Stimulated activated naive CD4-positive, alpha-beta T cell (primary cell): ENCODE results near the gene MUC5AC.
"Not testable (repeated sequence)": the region's sequence is repeated elsewhere in the genome, so short reads cannot be mapped to it uniquely, and the experiment has no call there.

Source experiments
- DNase-seq, 6 experiments: peaks; one replicate each; lab custom pipeline; 2025; lab: John Stamatoyannopoulos, UW

Gene MUC5AC

GRCh38 chr11:1208394-1209261, 50.9 kb downstream of the MUC5AC start:
- no peak for DNase-seq

- no peak for DNase-seq
Measured at GRCh38 chr11:1209371-1210057, 51.8 kb downstream of the MUC5AC start.

- no peak for DNase-seq
Measured at GRCh38 chr11:1211838-1212237, 54.1 kb downstream of the MUC5AC start.

GRCh38 chr11:1215826-1216225, 58.1 kb downstream of the MUC5AC start:
- not testable (repeated sequence) for DNase-seq

- DNase-seq: no peak
Measured at GRCh38 chr11:1217151-1217550, 59.4 kb downstream of the MUC5AC start.

GRCh38 chr11:1218256-1218787, 60.6 kb downstream of the MUC5AC start:
- no peak for DNase-seq

GRCh38 chr11:1218788-1219445, 61.2 kb downstream of the MUC5AC start:
- no peak for DNase-seq

- no peak for DNase-seq
Measured at GRCh38 chr11:1219446-1219833, 61.7 kb downstream of the MUC5AC start.

- DNase-seq: no peak
Measured at GRCh38 chr11:1219834-1220815, 62.4 kb downstream of the MUC5AC start.

GRCh38 chr11:1220941-1221721, 63.4 kb downstream of the MUC5AC start:
- no peak for DNase-seq

GRCh38 chr11:1221848-1222311, 64.1 kb downstream of the MUC5AC start:
- no peak for DNase-seq

- no peak for DNase-seq
Measured at GRCh38 chr11:1222491-1223345, 65.0 kb downstream of the MUC5AC start, which contains the start of gene MUC5B. Gene MUC5B, plus strand, starts transcription at chr11:1223066. Its CDS starts 58 bp downstream, at chr11:1223124.

GRCh38 chr11:1223346-1224110, 65.8 kb downstream of the MUC5AC start:
- DNase-seq: no peak

GRCh38 chr11:1224111-1224490, 66.3 kb downstream of the MUC5AC start:
- no peak for DNase-seq

- no peak for DNase-seq
Measured at GRCh38 chr11:1224491-1225385, 67.0 kb downstream of the MUC5AC start.

GRCh38 chr11:1225386-1226225, 67.9 kb downstream of the MUC5AC start:
- DNase-seq: no peak
